H1 (cell line): ENCODE results near the gene GALNT2. TPM values are rescaled to one million over a fixed set of nuclear protein-coding genes. Genes with fewer than 3 reads are reported as not detected.

Source experiments
- KDM1A ChIP-seq: fragments of 200-600, 300-600 bp; sonication (generic); IDR thresholded peaks from 2 replicates; pipeline ENCODE4 v1.7.1; 2016; ENCODE audit warnings: mild to moderate bottlenecking, low read length, borderline replicate concordance
- KDM4A ChIP-seq: IDR thresholded peaks from one replicate; pipeline ENCODE4 v1.7.1; 2012; ENCODE audit warnings: low read depth, mild to moderate bottlenecking, moderate library complexity, low read length, inconsistent platforms; ENCODE audit not compliant: severe bottlenecking
- SAP30 ChIP-seq: fragments of 300-600 bp; sonication (generic); IDR thresholded peaks from 2 replicates; pipeline ENCODE4 v1.7.1; 2012; ENCODE audit warnings: low read length, moderate library complexity, mild to moderate bottlenecking, inconsistent platforms; ENCODE audit not compliant: insufficient read depth, insufficient replicate concordance
- SP1 ChIP-seq: IDR thresholded peaks from 2 replicates; pipeline ENCODE4 v1.6.1; 2011; ENCODE audit warnings: low read depth, low read length
- polyA plus RNA-seq, 7 experiments: library from polyadenylated mRNA; depleted of rRNA in 3 of 7; stranded (reverse) in 5 of 7; unstranded in 2 of 7; fragments of >200 nt in 5 of 7; fragments of 200-250 nt in 2 of 7; gene quantifications; 1 replicate in 5 of 7; 2 replicates in 1 of 7; 4 replicates in 1 of 7; pipeline versions ENCODE4 v1.2.1 to v1.2.3, GENCODE V29; 2011 to 2013; ENCODE audit warnings: missing spikeins in 2 of 7, mixed read lengths in 2 of 7
- total RNA-seq: library from RNA; stranded (reverse); fragmentation: NEBNext Ultra II Directional; extraction: Animal tissue kit (Norgen Biotek cat#: 25700); gene quantifications from 2 replicates; pipeline ENCODE4 v1.2.1, GENCODE V29; 2021
- TF ChIP-seq, protein P1 (sequence below): fragments of 300-600 bp; sonication (generic); IDR thresholded peaks from 2 replicates; pipeline ENCODE4 v1.7.1; 2012; ENCODE audit warnings: low read length, moderate library complexity, mild to moderate bottlenecking, inconsistent platforms; ENCODE audit not compliant: insufficient replicate concordance
- TF ChIP-seq, protein P2 (sequence below): IDR thresholded peaks from 2 replicates; pipeline ENCODE4 v1.6.1; 2011; ENCODE audit warnings: low read depth, mild to moderate bottlenecking, low read length; ENCODE audit not compliant: insufficient read depth

Gene GALNT2
- total and polyA plus RNA-seq, 2 of the 8 experiments (the other 6 are each of a cell fraction or from before 2014, with no cell fraction given): 34.5 to 75.3 TPM

DNA sequence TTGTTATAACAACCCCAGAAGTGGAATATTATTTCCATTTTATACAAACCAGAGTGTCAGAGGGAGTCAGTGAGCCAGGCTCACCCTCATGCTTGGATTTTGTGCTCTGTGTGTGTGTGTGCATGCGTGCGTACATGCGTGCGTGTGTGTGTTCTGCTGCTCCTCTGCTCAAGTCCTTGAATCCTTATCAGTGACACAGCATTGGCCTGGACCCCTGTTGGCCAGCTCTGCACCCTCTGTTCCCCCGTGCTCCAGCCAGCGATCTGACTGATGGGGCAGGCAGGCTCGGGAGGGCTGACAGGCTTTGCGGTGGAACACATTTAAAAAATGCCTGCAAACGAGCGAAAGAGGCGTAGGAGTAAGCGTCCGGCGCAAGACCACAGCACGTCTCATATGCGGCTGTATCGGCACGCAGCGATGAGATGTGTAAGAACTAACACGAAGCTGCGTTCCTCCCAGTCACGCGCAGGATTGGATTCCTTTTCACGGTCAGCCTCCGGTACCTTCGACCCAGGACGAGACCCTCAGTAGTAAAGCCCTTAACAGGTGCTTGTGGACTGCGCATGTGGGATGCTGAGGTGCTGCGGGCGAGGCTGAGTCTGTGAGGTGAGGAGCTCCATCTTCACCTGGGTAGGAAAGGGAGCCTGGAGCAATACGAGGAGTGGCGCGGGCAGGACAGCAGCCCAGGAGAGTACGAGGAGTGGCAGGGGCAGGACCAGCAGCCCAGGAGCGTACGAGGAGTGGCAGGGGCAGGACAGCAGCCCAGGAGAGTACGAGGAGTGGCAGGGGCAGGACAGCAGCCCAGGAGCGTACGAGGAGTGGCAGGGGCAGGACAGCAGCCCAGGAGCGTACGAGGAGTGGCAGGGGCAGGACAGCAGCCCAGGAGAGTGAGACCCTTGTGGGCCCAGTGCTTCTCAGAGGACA lies 130.9 kb downstream of the GALNT2 start (continued):
- TF ChIP-seq KDM1A (no peak), KDM4A (no peak), SAP30 (no peak), SP1 (no peak)
- TF ChIP-seq, protein P1, sequence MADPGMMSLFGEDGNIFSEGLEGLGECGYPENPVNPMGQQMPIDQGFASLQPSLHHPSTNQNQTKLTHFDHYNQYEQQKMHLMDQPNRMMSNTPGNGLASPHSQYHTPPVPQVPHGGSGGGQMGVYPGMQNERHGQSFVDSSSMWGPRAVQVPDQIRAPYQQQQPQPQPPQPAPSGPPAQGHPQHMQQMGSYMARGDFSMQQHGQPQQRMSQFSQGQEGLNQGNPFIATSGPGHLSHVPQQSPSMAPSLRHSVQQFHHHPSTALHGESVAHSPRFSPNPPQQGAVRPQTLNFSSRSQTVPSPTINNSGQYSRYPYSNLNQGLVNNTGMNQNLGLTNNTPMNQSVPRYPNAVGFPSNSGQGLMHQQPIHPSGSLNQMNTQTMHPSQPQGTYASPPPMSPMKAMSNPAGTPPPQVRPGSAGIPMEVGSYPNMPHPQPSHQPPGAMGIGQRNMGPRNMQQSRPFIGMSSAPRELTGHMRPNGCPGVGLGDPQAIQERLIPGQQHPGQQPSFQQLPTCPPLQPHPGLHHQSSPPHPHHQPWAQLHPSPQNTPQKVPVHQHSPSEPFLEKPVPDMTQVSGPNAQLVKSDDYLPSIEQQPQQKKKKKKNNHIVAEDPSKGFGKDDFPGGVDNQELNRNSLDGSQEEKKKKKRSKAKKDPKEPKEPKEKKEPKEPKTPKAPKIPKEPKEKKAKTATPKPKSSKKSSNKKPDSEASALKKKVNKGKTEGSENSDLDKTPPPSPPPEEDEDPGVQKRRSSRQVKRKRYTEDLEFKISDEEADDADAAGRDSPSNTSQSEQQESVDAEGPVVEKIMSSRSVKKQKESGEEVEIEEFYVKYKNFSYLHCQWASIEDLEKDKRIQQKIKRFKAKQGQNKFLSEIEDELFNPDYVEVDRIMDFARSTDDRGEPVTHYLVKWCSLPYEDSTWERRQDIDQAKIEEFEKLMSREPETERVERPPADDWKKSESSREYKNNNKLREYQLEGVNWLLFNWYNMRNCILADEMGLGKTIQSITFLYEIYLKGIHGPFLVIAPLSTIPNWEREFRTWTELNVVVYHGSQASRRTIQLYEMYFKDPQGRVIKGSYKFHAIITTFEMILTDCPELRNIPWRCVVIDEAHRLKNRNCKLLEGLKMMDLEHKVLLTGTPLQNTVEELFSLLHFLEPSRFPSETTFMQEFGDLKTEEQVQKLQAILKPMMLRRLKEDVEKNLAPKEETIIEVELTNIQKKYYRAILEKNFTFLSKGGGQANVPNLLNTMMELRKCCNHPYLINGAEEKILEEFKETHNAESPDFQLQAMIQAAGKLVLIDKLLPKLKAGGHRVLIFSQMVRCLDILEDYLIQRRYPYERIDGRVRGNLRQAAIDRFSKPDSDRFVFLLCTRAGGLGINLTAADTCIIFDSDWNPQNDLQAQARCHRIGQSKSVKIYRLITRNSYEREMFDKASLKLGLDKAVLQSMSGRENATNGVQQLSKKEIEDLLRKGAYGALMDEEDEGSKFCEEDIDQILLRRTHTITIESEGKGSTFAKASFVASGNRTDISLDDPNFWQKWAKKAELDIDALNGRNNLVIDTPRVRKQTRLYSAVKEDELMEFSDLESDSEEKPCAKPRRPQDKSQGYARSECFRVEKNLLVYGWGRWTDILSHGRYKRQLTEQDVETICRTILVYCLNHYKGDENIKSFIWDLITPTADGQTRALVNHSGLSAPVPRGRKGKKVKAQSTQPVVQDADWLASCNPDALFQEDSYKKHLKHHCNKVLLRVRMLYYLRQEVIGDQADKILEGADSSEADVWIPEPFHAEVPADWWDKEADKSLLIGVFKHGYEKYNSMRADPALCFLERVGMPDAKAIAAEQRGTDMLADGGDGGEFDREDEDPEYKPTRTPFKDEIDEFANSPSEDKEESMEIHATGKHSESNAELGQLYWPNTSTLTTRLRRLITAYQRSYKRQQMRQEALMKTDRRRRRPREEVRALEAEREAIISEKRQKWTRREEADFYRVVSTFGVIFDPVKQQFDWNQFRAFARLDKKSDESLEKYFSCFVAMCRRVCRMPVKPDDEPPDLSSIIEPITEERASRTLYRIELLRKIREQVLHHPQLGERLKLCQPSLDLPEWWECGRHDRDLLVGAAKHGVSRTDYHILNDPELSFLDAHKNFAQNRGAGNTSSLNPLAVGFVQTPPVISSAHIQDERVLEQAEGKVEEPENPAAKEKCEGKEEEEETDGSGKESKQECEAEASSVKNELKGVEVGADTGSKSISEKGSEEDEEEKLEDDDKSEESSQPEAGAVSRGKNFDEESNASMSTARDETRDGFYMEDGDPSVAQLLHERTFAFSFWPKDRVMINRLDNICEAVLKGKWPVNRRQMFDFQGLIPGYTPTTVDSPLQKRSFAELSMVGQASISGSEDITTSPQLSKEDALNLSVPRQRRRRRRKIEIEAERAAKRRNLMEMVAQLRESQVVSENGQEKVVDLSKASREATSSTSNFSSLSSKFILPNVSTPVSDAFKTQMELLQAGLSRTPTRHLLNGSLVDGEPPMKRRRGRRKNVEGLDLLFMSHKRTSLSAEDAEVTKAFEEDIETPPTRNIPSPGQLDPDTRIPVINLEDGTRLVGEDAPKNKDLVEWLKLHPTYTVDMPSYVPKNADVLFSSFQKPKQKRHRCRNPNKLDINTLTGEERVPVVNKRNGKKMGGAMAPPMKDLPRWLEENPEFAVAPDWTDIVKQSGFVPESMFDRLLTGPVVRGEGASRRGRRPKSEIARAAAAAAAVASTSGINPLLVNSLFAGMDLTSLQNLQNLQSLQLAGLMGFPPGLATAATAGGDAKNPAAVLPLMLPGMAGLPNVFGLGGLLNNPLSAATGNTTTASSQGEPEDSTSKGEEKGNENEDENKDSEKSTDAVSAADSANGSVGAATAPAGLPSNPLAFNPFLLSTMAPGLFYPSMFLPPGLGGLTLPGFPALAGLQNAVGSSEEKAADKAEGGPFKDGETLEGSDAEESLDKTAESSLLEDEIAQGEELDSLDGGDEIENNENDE: no peak
- TF ChIP-seq, protein P2, sequence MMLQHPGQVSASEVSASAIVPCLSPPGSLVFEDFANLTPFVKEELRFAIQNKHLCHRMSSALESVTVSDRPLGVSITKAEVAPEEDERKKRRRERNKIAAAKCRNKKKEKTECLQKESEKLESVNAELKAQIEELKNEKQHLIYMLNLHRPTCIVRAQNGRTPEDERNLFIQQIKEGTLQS: no peak
